Measurements from ENCODE around the gene OR5AC2.

GRCh38 chr3:98115717-98116116 is 28.7 kb downstream of the OR5AC2 start:
- TF ChIP-seq CTCF (IDR thresholded peaks at IDR 0.05; ENCODE audit: poor library complexity, severe bottlenecking), result no peak
- no peak for TF ChIP-seq EZH2 (IDR thresholded peaks at IDR 0.05; ENCODE audit: borderline replicate concordance, insufficient read depth, low read length, poor library complexity, severe bottlenecking)
- TF ChIP-seq REST (IDR thresholded peaks at IDR 0.05; ENCODE audit: borderline replicate concordance), result no peak
- no peak for TF ChIP-seq POLR2AphosphoS5 (IDR thresholded peaks at IDR 0.05)
